G401.6 (cell line): Measurements from ENCODE around the gene SLC4A7.
A peak's percentile ranks its signal among the peaks of the same experiment; 100 is the strongest.
"Not testable (repeated sequence)": the region's sequence is repeated elsewhere in the genome, so short reads cannot be mapped to it uniquely, and the experiment has no call there.

Experiments used
- FAIRE-seq: peaks from 2 replicates; lab custom pipeline; 2012; peaks lifted over from hg19 to GRCh38; lab: Jason Lieb, UNC

The SLC4A7 gene

GRCh38 chr3:27426926-27427325 lies 57.3 kb downstream of the SLC4A7 start:
- no peak for FAIRE-seq

DNA sequence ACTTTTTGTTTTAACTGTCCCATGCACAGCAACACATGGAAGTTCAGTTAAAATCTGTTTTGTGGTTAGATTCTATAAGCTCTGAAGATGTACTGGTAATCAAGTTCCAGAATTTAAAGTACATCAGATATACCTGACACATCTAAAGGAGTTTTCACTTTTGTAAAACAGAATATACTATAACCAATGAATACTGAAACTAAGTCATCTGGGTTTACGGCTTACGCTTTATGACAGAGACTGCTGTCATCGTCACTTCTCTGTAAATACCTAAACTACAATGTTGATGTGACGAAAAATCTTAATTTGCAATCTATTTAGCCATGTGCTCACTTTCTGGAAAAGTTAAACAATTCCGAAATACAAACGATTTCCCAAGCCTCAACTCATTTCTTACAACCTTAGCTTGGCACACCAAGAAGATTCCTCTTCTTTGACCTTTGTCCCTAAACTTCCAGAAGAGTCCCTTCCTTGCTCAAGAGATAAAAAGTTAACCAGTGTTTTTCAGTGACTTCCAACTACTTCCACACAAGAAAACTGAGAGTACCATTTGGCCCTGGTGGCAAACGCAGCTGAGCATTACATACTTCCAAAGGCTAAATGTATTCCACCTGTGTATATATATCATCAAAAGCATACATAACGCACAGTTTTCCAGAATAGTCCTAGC lies 58.2 kb downstream of the SLC4A7 start:
- no peak for FAIRE-seq

DNA sequence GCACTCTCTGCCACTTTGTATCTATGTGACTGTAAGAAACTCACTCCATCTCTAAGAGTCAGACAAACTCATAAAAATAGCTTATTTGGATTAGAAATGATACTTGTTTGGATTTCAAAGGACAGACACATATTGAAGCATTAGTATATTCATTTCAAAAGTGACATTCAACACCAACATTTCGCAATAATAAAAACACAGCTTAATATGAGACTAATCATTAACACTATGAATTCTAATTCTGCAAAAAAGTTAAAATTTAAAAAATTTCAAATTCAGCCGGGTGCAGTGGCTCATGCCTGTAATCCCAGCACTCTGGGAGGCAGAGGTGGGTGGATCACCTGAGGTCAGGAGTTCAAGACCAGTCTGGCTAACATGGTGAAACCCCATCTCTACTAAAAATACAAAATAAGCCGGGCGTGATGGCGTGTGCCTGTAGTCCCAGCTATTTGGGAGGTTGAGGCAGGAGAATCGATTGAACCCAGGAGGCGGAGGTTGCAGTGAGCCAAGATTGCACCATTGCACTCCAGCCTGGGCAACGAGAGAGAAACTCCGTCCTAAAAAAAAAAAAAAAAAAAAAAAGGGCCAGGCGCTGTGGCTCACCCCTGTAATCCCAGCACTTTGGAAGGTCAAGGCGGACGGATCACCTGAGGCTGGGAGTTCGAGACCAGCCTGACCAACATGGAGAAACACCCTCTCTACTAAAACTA lies 59.2 kb downstream of the SLC4A7 start:
- FAIRE-seq, result not testable (repeated sequence)

DNA sequence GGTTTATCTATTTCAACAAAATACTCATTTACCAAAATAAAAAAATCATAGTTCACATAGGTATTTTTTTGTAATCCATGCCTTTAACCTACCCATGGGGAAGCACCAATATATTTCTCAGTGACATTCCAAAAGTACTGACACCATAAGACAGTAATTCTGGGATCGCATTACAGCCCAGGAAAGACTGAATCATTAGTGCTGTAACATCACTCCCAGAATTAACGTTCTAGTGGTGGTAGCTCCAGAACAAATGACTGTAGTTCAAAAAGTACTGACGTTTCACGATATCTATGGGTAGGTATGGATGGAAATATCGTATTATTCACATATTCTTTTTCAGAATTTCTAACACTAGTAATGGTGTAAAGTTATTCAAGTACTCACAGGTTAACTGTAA lies 60.7 kb downstream of the SLC4A7 start:
- FAIRE-seq, result no peak

DNA sequence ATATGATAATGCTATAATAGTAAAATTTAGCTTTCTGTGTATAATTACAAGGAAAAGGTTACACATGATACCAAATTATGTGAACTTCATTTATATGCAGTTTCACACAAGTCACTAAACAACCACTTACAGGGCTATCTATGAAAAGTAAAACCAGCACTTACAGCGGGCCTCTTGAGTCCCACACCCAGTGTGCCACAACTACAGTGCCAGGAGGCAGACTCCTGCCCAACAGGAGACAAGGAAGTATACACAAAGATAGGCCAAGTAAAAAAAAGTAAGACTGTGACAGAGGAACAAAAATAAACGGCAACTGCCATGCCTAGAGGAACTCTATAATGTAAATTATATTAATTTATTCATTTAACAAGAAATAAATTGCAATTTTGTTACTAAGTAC lies 61.6 kb downstream of the SLC4A7 start:
- no peak for FAIRE-seq

DNA sequence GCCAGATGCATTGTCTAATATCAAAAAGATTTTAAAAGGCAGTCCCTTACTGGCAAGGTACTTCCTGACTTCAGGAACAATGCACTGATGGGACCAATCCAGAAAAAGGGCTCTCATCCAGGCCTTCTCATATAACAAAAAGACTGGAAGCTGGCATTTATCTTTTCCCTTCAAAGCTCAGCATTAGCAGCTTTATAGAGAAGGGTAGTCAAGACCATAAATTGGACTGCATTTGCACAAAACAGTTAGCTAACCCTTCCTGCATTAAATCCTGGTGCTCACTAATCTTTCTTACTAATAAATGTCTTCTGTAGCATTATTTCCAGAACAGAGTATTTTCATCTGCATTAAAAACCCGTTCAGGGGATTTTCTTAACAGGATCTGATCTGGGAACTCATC lies 69.0 kb downstream of the SLC4A7 start:
- FAIRE-seq, result no peak

DNA sequence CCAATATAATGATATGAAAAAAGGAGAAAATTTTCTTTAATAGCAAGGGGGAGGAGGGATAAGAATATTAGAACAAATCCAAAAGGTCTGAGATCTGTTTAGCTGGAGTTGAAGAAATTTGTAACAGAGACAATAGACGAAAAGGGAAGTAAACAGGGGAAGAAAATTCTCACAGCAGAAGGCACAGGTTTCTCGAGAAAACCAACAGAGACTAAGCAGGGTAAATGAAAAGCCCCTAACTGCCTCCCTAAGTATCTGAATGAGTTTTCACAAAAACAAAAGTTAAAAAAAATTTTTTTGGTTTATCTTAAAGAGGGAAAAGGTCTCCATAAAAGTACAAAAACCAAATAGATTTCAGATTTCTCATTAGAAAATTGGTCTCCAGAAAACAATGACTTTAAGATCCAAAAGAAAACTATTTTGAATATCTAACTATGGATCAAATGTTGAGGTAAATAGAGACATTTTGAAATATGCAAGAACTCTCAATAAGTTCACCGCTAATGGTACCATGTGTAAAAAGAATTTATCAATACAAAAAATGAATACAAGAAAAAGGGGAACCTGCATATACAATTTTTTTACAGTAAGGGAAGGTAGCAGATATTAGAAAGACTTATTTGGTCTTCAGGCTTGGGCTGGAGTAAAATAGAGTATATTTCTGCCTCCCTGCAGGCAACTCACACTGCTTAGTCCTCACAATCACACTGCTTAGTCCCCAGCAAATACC lies 91.1 kb downstream of the SLC4A7 start:
- peak; percentile 71 for FAIRE-seq

DNA sequence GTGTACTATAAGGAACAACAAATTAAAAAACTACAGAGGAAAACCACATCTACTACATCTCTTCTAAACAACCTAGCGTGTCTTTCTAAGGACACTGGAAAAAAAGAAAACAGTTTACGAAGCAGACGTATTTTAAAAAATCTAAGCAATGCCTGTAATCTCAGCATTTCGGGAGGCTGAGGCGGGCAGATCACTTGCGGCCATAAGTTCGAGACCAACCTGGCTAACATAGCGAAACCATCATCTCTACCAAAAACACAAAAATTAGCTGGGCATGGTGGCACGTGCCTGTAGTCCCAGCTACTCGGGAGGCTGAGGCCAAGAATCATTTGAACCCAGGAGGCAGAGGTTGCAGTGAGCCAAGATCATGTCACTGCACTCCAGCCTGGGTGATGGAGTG lies 91.8 kb downstream of the SLC4A7 start:
- not testable (repeated sequence) for FAIRE-seq

DNA sequence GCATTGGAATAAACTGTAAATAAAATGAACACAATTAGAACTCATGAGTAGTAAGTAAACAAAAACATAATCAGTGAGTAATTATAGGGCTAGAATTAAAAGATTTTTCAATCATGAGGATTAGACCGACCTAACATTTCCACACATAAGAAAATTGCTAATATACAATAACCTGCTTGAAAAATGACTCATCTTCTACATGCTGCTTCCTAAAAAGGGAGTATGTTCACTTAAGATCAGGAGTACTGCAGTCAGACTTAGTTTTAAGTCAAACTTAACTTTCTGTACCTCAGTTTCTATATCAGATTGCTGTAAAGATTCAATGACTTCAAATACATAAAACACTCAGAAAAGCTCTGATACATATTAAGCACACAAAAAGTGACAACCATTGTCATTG lies 92.4 kb downstream of the SLC4A7 start:
- no peak for FAIRE-seq

DNA sequence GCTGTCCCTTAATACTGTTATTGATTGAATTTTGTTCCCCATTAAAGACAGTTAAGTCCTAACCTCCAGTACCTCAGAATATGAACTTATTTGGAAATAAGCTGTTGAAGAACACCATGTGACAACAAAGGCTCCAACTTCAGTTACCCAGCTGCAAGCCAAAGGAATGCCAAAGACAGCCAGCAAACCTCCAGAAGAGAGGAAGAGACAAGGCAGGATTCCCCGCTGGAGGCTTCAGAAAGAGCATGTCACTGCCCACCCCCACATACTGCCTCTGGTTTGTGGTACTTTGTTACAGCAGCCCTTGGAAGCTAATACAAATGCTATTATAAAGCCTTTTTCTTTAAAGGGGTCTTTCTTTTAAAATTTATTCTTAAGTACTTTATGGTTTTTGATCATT lies 96.6 kb downstream of the SLC4A7 start:
- FAIRE-seq, result no peak

GRCh38 chr3:27385504-27385903 lies 98.7 kb downstream of the SLC4A7 start:
- FAIRE-seq, result peak; percentile 17

GRCh38 chr3:27384191-27384590 lies 100.0 kb downstream of the SLC4A7 start:
- FAIRE-seq, result no peak

- peak; percentile 48 for FAIRE-seq
Measured at GRCh38 chr3:27380433-27381357, 103.5 kb downstream of the SLC4A7 start.

GRCh38 chr3:27378331-27378730 lies 105.9 kb downstream of the SLC4A7 start:
- FAIRE-seq, result peak; percentile 48

DNA sequence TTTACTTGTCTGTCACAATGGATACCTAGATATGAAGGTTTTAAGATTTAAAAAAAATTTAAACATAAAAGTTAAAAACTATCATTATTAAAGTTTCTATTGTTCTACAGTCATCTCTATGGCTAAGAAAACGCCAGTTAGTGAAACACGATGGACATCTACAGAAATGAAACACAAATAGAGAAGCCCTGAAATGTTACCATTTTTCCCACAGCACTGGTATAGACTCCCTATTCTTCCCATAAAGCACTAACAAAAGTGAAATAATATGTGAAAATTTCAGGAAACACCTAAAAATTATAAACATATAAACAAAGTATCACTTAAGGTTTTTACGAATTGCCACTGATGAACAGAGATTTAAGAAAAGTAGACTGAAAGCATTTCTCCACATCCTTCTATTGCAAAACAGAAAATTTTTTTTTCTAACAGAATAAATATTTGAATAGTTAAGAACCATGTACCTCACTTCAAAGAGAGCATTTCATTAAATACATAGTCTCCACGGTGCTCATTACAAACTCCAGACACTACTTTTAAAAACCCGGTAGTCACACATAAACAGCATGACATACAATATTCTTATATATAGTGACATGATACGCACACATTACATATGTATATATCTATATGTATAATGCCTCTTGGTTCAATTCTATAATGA lies 107.9 kb downstream of the SLC4A7 start:
- FAIRE-seq, result peak; percentile 41

GRCh38 chr3:27368831-27369607 lies 115.2 kb downstream of the SLC4A7 start, which contains the start of gene NEK10:
NEK10 (minus strand) TSS chr3:27369383; CDS start chr3:27352882, 16,501 bp downstream.
- no peak for FAIRE-seq

DNA sequence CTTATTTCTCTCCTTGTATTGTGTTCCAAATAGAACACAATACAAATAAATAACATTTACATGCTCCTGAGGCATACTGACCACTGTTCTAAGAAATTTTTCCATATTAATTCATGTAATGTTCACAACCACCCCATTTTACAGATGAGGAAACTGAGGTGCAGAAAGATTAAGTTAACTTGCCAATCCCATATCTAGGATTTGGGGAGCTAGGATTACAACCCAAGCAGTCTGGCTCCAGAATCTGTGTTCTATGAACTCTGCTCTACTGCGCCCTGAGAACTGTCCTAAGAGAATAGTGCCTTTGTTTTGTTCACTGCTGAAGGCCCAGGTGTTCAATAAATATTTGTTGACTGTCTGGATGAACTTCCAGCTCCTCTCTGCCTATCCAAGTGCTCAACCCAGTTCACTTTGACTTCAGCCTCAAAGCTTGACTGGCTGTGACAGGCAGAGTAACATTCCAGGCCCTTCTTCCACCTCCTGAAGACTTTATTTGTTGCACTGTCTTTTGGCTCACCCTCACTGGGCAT lies 118.1 kb downstream of the SLC4A7 start:
- no peak for FAIRE-seq

DNA sequence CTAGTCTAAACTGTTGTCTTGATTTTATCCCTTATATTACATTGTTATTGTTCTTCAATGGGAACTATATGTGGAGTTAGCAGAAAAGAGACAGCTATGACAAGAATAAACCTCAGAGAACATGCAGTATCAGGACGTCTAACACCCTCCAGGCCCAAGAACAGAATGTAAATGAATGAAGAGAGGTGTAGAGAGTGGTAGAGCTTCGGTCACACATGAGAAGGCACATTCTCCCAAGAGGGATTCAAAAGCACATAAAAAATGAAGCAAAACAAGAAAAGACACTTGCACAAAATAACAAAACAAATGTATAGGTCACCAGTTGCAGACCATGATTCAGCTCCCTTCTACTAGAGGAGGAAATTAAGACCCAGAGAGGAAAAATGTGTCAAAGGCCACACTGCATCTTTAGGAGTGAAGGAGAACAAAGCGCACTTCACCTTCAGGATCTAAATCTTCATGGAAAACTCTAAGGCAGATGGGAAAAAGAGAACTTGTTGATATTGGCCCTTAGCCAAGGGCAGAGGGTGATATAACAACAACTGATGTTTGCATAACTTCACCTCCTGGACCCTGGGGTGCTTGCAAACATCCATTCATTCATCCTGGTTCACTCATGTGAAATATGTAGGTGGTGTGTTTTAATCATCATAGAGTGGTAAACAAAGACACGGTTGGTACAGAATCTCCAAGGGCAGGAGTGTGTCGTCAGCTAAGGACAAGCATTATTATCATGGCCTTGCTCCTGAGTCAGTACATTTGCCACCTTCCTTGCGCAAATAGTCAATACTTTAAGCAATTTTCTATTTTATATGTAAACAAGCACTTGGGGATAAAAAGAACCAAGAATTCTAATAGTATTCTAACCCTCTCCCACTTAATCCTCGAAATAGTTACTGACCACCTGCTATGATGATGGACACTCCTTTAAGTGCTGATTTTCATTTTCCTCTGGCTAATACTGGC lies 123.8 kb downstream of the SLC4A7 start:
- no peak for FAIRE-seq

GRCh38 chr3:27358372-27358771 lies 125.8 kb downstream of the SLC4A7 start:
- FAIRE-seq, result no peak
